ENCODE results near the gene MMP24OS. TPM values are rescaled to one million over a fixed set of nuclear protein-coding genes. Genes with fewer than 3 reads are reported as not detected.

The MMP24OS gene
- total RNA-seq, 1 donor from 2014 or later, result 59.1 TPM

- Mint-ChIP-seq H3K27me3 (no peaks in the 10 kb centered on the region), H3K4me1 (ENCODE audit: low read depth) (no peaks in the 10 kb centered on the region), H3K27ac (no peak overlapping the region), H3K4me3 (ENCODE audit: low read depth) (no peak overlapping the region), H3K9me3 (ENCODE audit: low read depth) (peaks cover 6% of the 10 kb centered on the region), H3K36me3 (ENCODE audit: insufficient read depth) (peaks cover 3% of the 10 kb centered on the region)
- no peak for TF ChIP-seq CTCF (IDR thresholded peaks at IDR 0.05; ENCODE audit: unreplicated experiment)
- DNase-seq (ENCODE audit: low spot score, unreplicated experiment), result no peak
Observed at GRCh38 chr20:35238735-35239134, 39.2 kb downstream of the MMP24OS start.

GRCh38 chr20:35238170-35238569 is 39.8 kb downstream of the MMP24OS start:
- Mint-ChIP-seq H3K9me3 (ENCODE audit: low read depth) (peaks cover 4% of the 10 kb centered on the region), H3K27me3 (no peaks in the 10 kb centered on the region), H3K27ac (no peak overlapping the region), H3K4me1 (ENCODE audit: low read depth) (no peaks in the 10 kb centered on the region), H3K4me3 (ENCODE audit: low read depth) (no peak overlapping the region), H3K36me3 (ENCODE audit: insufficient read depth) (peaks cover 3% of the 10 kb centered on the region)
- no peak for DNase-seq (ENCODE audit: low spot score, unreplicated experiment)
- no peak for TF ChIP-seq CTCF (IDR thresholded peaks at IDR 0.05; ENCODE audit: unreplicated experiment)

DNA sequence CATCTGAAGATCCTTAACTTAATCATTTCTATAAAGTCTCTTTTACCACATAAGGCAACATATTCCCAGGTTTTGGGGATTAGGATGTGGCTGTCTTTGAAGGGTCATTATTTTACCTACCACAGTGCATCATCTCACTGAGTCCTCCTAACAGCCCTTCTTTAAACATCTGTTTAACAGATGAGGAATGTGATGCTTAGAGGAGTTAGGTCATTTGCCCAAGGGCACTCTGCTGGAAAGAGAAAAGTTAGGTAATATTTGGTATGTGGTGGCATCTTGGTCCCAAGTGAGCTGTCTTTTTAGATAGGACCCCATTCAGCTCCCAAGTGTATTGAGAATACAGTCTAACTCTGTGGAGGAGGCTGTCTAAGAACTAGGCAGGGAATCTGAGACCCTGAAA is 40.4 kb downstream of the MMP24OS start:
- no peak overlapping the region for H3K27ac Mint-ChIP-seq
- no peak overlapping the region for H3K4me3 Mint-ChIP-seq (ENCODE audit: low read depth)
- peaks cover 3% of the 10 kb centered on the region for H3K9me3 Mint-ChIP-seq (ENCODE audit: low read depth)
- H3K27me3 Mint-ChIP-seq, result no peaks in the 10 kb centered on the region
- no peak for DNase-seq (ENCODE audit: low spot score, unreplicated experiment)
- H3K36me3 Mint-ChIP-seq (ENCODE audit: insufficient read depth), result peaks cover 3% of the 10 kb centered on the region
- TF ChIP-seq CTCF (IDR thresholded peaks at IDR 0.05; ENCODE audit: unreplicated experiment), result no peak
- H3K4me1 Mint-ChIP-seq (ENCODE audit: low read depth), result no peaks in the 10 kb centered on the region

DNA sequence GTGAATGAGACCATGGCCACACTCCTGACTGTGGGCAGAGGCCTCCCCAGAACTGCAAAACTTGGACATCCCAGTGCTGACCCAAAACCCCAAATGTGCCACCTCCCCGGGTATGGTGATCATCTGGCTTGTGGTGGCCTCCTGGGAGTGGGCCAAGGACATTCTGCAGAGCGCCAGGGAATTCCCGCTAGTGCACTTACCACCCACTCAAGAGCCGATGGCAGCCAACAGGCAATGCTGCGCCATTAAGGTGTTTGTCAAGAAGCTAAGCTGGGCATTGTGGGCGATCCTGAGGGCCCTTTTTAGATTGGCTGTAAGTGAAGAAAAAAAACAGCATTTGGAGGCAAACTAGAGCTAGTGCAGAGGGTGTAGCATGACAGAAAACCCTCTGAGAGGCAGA is 42.0 kb downstream of the MMP24OS start:
- peaks cover 3% of the 10 kb centered on the region for H3K36me3 Mint-ChIP-seq (ENCODE audit: insufficient read depth)
- H3K9me3 Mint-ChIP-seq (ENCODE audit: low read depth), result peaks cover 3% of the 10 kb centered on the region
- H3K27me3 Mint-ChIP-seq, result no peaks in the 10 kb centered on the region
- H3K27ac Mint-ChIP-seq, result no peak overlapping the region
- H3K4me3 Mint-ChIP-seq (ENCODE audit: low read depth), result no peak overlapping the region
- no peak for DNase-seq (ENCODE audit: low spot score, unreplicated experiment)
- TF ChIP-seq CTCF (IDR thresholded peaks at IDR 0.05; ENCODE audit: unreplicated experiment), result no peak
- no peaks in the 10 kb centered on the region for H3K4me1 Mint-ChIP-seq (ENCODE audit: low read depth)

DNA sequence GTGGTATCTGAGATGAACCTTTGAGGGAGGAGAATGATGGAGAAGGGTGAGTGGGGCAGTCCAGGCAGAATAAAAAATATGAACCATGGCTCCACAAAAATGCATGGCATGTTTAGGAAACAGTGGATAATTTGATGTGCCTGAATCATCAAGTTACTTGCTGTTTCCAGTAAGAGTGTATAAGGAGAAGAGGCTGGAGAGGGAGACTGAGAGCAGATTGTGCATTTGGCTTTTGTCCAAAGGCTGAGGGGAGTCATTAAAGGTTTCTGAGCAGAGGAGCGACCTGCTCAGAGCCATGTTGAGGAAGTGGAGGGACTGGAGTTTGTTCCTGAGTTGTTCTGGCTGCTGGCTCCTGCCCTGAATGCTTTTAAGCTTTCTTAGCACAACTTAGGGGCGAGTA is 45.3 kb downstream of the MMP24OS start:
- H3K27ac Mint-ChIP-seq, result no peak overlapping the region
- no peak overlapping the region for H3K4me3 Mint-ChIP-seq (ENCODE audit: low read depth)
- H3K9me3 Mint-ChIP-seq (ENCODE audit: low read depth), result no peaks in the 10 kb centered on the region
- TF ChIP-seq CTCF (IDR thresholded peaks at IDR 0.05; ENCODE audit: unreplicated experiment), result no peak
- peaks cover 20% of the 10 kb centered on the region for H3K27me3 Mint-ChIP-seq
- H3K4me1 Mint-ChIP-seq (ENCODE audit: low read depth), result no peaks in the 10 kb centered on the region
- no peak for DNase-seq (ENCODE audit: low spot score, unreplicated experiment)
- peaks cover 3% of the 10 kb centered on the region for H3K36me3 Mint-ChIP-seq (ENCODE audit: insufficient read depth)
